K562 (cell line): ENCODE measurements around the gene TLE4. TPM values are rescaled to one million over a fixed set of nuclear protein-coding genes. Genes with fewer than 3 reads are reported as not detected.

ENCODE experiments used
- ATAC-seq: fragments of 200-7000 bp; cut with Tn5 transposase; 3 replicates; pipeline ENCODE4 v1.9.1; 2020; ENCODE audit warnings: moderate library complexity
- BruUV-seq: library from RNA; stranded (reverse); fragments of 400-500 nt; replicated peaks from 2 replicates; lab custom pipeline; 2021; lab: Mats Ljungman, UMichigan
- CTCF ChIA-PET: fragments of 300-600 bp; formaldehyde crosslinking; extraction: SDS; loops from one replicate; lab custom pipeline; 2021; ENCODE audit warnings: low intra/inter-chr PET ratio; lab: Yijun Ruan, JAX
- POLR2A ChIA-PET: fragments of 300-600, 350-650 bp; sonication (Branson Sonifier 250); formaldehyde crosslinking; extraction: SDS; loops from one replicate; lab custom pipeline; 2021; ENCODE audit warnings: antibody characterized with exemption, inconsistent platforms; lab: Yijun Ruan, JAX
- DNase-seq, 4 experiments: peaks; one replicate each; pipeline versions ENCODE4 v3.0.0 to v3.0.0-alpha.2; 2011 to 2018; ENCODE audit warnings: low spot score in 3 of 4, mixed read lengths in 3 of 4; ENCODE audit errors: extremely low read depth in 1 of 4
- FAIRE-seq: peaks from 2 replicates; lab custom pipeline; 2011; peaks lifted over from hg19 to GRCh38; lab: Jason Lieb, UNC
- H2AFZ ChIP-seq: 2 replicates; pipeline ENCODE4 v1.6.0; 2011; ENCODE audit warnings: low read depth, low read length, control low read depth, inconsistent platforms
- H3K27ac ChIP-seq: fragments of 200-600 bp; 3 replicates; pipeline ENCODE4 v1.8.0; 2011; ENCODE audit warnings: low read depth, mild to moderate bottlenecking, control low read depth, inconsistent platforms, low read length, moderate library complexity, mixed read lengths; ENCODE audit errors: extremely low read depth
- H3K27me3 ChIP-seq, 2 experiments: fragments of 300-600 bp in 1 of 2; 2 replicates in 1 of 2; 3 replicates in 1 of 2; pipeline versions ENCODE4 v1.6.0 to v1.8.0; 2011; ENCODE audit warnings: inconsistent platforms in 2 of 2, low read length in 2 of 2, mild to moderate bottlenecking in 1 of 2, mixed read lengths in 1 of 2, moderate library complexity in 1 of 2; ENCODE audit not compliant: control insufficient read depth in 2 of 2, insufficient read depth in 2 of 2
- H3K36me3 ChIP-seq: fragments of 300-600 bp; 3 replicates; pipeline ENCODE4 v1.8.0; 2011; ENCODE audit warnings: mild to moderate bottlenecking, low read length, inconsistent platforms; ENCODE audit not compliant: control insufficient read depth, insufficient read depth
- H3K4me1 ChIP-seq, 2 experiments: fragments of 200-600 bp in 1 of 2; replicated peaks in 1 of 2; 2 replicates in 1 of 2; 3 replicates in 1 of 2; pipeline versions ENCODE4 v1.5.1 to v1.8.0; 2011; ENCODE audit warnings: inconsistent platforms in 2 of 2, low read length in 2 of 2, mild to moderate bottlenecking in 1 of 2, mixed read lengths in 1 of 2, moderate library complexity in 1 of 2; ENCODE audit not compliant: control insufficient read depth in 2 of 2, insufficient read depth in 2 of 2
- H3K4me2 ChIP-seq: 2 replicates; pipeline ENCODE4 v1.6.1; 2011; ENCODE audit warnings: low read length, control low read depth, inconsistent platforms, mixed read lengths; ENCODE audit not compliant: insufficient read depth
- H3K4me3 ChIP-seq: fragments of 200-600 bp; sonication (generic), shearing (Covaris generic); 2 replicates; pipeline ENCODE4 v1.5.1; 2016; ENCODE audit warnings: control low read depth, inconsistent platforms
- H3K79me2 ChIP-seq: fragments of 200-600 bp; 3 replicates; pipeline ENCODE4 v1.8.0; 2011; ENCODE audit warnings: low read length, inconsistent platforms; ENCODE audit not compliant: control insufficient read depth, insufficient read depth
- H3K9ac ChIP-seq, 2 experiments: 2 replicates each; pipeline versions ENCODE4 v1.6.0 to v1.6.1; 2011; ENCODE audit warnings: low read depth in 2 of 2, low read length in 2 of 2, control low read depth in 1 of 2, inconsistent platforms in 1 of 2, mild to moderate bottlenecking in 1 of 2, mixed read lengths in 1 of 2; ENCODE audit not compliant: insufficient read depth in 1 of 2
- H3K9me1 ChIP-seq: one replicate; pipeline ENCODE4 v1.6.0; 2011; ENCODE audit warnings: inconsistent platforms, mild to moderate bottlenecking, low read length, moderate library complexity; ENCODE audit not compliant: control insufficient read depth, insufficient read depth
- H3K9me3 ChIP-seq: replicated peaks from 2 replicates; pipeline ENCODE4 v1.5.1; 2011; ENCODE audit warnings: low read depth, low read length, inconsistent platforms; ENCODE audit not compliant: control insufficient read depth, insufficient read depth
- H4K20me1 ChIP-seq: replicated peaks from 2 replicates; pipeline ENCODE4 v1.6.1; 2011; ENCODE audit warnings: low read length, inconsistent platforms, mixed read lengths; ENCODE audit not compliant: control insufficient read depth, insufficient read depth
- CREM ChIP-seq: IDR thresholded peaks from 2 replicates; pipeline ENCODE4 v1.6.1; 2014; ENCODE audit warnings: antibody characterized with exemption, low read depth
- DMBX1 ChIP-seq: fragments of 250-450 bp; sonication (Bioruptor Pico); IDR thresholded peaks from 2 replicates; pipeline ENCODE4 v1.8.0; 2022; ENCODE audit warnings: inconsistent platforms, mild to moderate bottlenecking, moderate library complexity, borderline replicate concordance
- RFX1 ChIP-seq: fragments of 450-650 bp; IDR thresholded peaks from 2 replicates; pipeline ENCODE4 v1.6.1; 2016; ENCODE audit warnings: mild to moderate bottlenecking, moderate library complexity
- ZSCAN32 ChIP-seq: fragments of 450-650 bp; formaldehyde crosslinking; IDR thresholded peaks from 2 replicates; pipeline ENCODE4 v1.4.0; 2020; ENCODE audit warnings: mild to moderate bottlenecking, moderate library complexity
- WGBS: fragments of 100-300 bp; shearing (Covaris generic); methylation state at CpG from one replicate; pipeline ENCODE4 v1.1.6; 2016; ENCODE audit warnings: low coverage, mixed read lengths; ENCODE audit not compliant: insufficient coverage; ENCODE audit errors: missing lambda C conversion rate; 5-methylcytosine and 5-hydroxymethylcytosine counted together
- in situ Hi-C: fragments of 300-500 bp; cut with MboI; formaldehyde crosslinking; loops from 4 replicates; pipeline ENCODE4 v1.15.0; 2018; ENCODE audit warnings: inconsistent platforms, mixed read lengths
- intact Hi-C: fragments of 100-400 bp; cut with micrococcal nuclease; formaldehyde crosslinking; loops from 2 replicates; pipeline ENCODE4 v1.14.2; 2022
- polyA plus RNA-seq, 8 experiments: library from polyadenylated mRNA; depleted of rRNA in 4 of 8; stranded (reverse) in 5 of 8; unstranded in 3 of 8; fragments of >200 nt; fragmentation: Nextera tagmentation in 2 of 8; fragmentation: Illumina TruSeq in 1 of 8; extraction: Ambion mirVana in 2 of 8; extraction: Trizol in 1 of 8; gene quantifications; 2 replicates each; pipeline versions ENCODE4 v1.2.1 to v1.2.3, GENCODE V29; 2011 to 2014; ENCODE audit warnings: inconsistent platforms in 1 of 8, missing spikeins in 1 of 8
- total RNA-seq, 7 experiments: library from RNA; depleted of rRNA in 6 of 7; stranded (reverse); fragments of >200 nt in 6 of 7; fragmentation: Illumina TruSeq in 2 of 7; extraction: Trizol in 2 of 7; gene quantifications; 2 replicates each; pipeline versions ENCODE4 v1.2.1 to v1.2.3, GENCODE V29; 2011 to 2021; ENCODE audit warnings: low replicate concordance in 1 of 7

TLE4 gene
- total and polyA plus RNA-seq, 9 of the 15 experiments (the other 6 are each of a cell fraction or from before 2014, with no cell fraction given), result 1.1 to 8.8 (median 5.7) TPM

DNA sequence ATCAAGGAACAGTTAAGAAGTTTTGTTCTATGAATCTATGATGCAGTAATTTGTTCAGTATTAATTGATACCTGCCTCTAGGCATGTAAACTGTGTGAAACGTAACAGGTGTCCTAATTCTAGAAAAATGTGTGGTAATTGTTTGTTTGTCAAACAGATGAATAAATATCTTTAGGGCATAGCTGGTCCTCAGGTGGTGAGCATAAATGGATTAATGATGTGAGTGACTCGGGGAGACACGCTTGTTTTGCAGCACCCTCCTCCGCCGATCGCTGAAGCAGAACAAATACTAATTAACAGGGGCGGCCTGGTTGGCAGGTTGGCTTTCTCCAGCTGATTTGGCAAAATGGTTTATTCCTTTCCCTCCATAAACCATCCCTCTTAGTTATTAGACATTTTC is 88.8 kb downstream of the TLE4 start:
- H3K4me1 ChIP-seq, result peaks cover 0 to 2% of the 10 kb centered on the region in 2 experiments; a peak in 2 of 5 replicates
- intact Hi-C loops (no loop called here), in situ Hi-C loops (no loop called here)
- FAIRE-seq, result no peak
- CTCF ChIA-PET, result no interaction called here
- TF ChIP-seq DMBX1 (CRISPR knock-in tag) (no peak), ZSCAN32 (no peak)
- no peak overlapping the region for H3K4me3 ChIP-seq
- no peaks in the 10 kb centered on the region for H3K79me2 ChIP-seq
- WGBS, result 57% methylated on average over 7 of the region's 7 CpGs
- POLR2A ChIA-PET, result no interaction called here
- no TSS peak for BruUV-seq
- H3K9ac ChIP-seq, result no peak overlapping the region
- H3K36me3 ChIP-seq, result no peaks in the 10 kb centered on the region
- no peak overlapping the region for H3K4me2 ChIP-seq
- H3K27me3 ChIP-seq, result no peaks in the 10 kb centered on the region
- no peak overlapping the region for H3K27ac ChIP-seq
- ATAC-seq, result no peak
- no peak for DNase-seq
- no peaks in the 10 kb centered on the region for H4K20me1 ChIP-seq
- H3K9me1 ChIP-seq, result no peaks in the 10 kb centered on the region
- H2AFZ ChIP-seq, result no peak overlapping the region
- no peaks in the 10 kb centered on the region for H3K9me3 ChIP-seq

DNA sequence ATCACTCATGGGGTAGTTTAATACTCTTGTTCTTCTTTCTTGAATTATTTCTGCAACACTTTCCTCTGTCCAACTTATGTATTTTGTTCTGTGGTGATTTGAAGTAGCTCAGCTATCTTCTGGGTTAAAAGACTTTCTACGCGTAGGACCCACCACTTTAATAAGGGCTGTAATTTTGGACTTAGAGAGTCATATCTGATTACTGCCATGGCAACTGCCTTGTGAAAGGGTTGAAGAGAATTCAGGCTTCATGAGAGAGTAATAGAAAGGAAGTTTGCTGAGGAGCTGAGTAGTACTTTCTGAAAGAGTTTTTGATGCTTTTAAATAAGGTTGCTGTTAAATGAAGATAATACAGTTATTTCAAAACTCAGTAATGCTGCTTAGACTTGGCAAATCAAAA is 89.5 kb downstream of the TLE4 start:
- no peak for ATAC-seq

More for the DNA sequence above, 89.5 kb downstream of the TLE4 start:
- H2AFZ ChIP-seq, result no peak overlapping the region
- intact Hi-C loops, result no loop called here
- 25% methylated on average over 2 of the region's 2 CpGs for WGBS
- FAIRE-seq, result no peak
- DNase-seq, result no peak
- peaks cover 0 to 2% of the 10 kb centered on the region in 2 experiments; a peak in 2 of 5 replicates for H3K4me1 ChIP-seq
- in situ Hi-C loops, result no loop called here
- no peaks in the 10 kb centered on the region for H4K20me1 ChIP-seq
- no peak overlapping the region for H3K9ac ChIP-seq
- H3K36me3 ChIP-seq, result no peaks in the 10 kb centered on the region
- no peaks in the 10 kb centered on the region for H3K79me2 ChIP-seq
- CTCF ChIA-PET, result no interaction called here
- no peak overlapping the region for H3K27ac ChIP-seq
- POLR2A ChIA-PET, result no interaction called here
- H3K4me3 ChIP-seq, result no peak overlapping the region
- no peaks in the 10 kb centered on the region for H3K9me1 ChIP-seq
- BruUV-seq, result no TSS peak
- no peak overlapping the region for H3K4me2 ChIP-seq
- no peaks in the 10 kb centered on the region for H3K27me3 ChIP-seq
- TF ChIP-seq CREM (no peak), RFX1 (peak; percentile 64)
- H3K9me3 ChIP-seq, result no peaks in the 10 kb centered on the region
